GM10248 (cell line): ENCODE results near the gene MOGAT3.

Experiments used
- CTCF ChIA-PET: fragments of 300-600 bp; sonication (Branson Sonifier 250); formaldehyde crosslinking; extraction: SDS; loops from one replicate; lab custom pipeline; 2021; ENCODE audit warnings: antibody characterized with exemption; lab: Yijun Ruan, JAX
- POLR2A ChIA-PET: fragments of 350-650 bp; sonication (Branson Sonifier 250); formaldehyde crosslinking; extraction: SDS; loops from one replicate; lab custom pipeline; 2020; ENCODE audit warnings: antibody characterized with exemption; lab: Yijun Ruan, JAX
- DNase-seq: peaks from one replicate; pipeline ENCODE4 v3.0.0; 2012; ENCODE audit errors: extremely low spot score
- TF ChIP-seq, protein P1 (sequence below): IDR thresholded peaks from 2 replicates; pipeline ENCODE4 v1.5.1; 2012; ENCODE audit warnings: mild to moderate bottlenecking, low read depth; ENCODE audit errors: extremely low read depth, missing control alignments, control extremely low read depth

The MOGAT3 gene

GRCh38 chr7:101160910-101161309 lies 39.9 kb downstream of the MOGAT3 start:
- TF ChIP-seq, protein P1, sequence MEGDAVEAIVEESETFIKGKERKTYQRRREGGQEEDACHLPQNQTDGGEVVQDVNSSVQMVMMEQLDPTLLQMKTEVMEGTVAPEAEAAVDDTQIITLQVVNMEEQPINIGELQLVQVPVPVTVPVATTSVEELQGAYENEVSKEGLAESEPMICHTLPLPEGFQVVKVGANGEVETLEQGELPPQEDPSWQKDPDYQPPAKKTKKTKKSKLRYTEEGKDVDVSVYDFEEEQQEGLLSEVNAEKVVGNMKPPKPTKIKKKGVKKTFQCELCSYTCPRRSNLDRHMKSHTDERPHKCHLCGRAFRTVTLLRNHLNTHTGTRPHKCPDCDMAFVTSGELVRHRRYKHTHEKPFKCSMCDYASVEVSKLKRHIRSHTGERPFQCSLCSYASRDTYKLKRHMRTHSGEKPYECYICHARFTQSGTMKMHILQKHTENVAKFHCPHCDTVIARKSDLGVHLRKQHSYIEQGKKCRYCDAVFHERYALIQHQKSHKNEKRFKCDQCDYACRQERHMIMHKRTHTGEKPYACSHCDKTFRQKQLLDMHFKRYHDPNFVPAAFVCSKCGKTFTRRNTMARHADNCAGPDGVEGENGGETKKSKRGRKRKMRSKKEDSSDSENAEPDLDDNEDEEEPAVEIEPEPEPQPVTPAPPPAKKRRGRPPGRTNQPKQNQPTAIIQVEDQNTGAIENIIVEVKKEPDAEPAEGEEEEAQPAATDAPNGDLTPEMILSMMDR: no peak
- CTCF ChIA-PET: interaction anchor here (1.6 to 5.1 kb wide), 2 partner anchors 17 to 32 kb away, joined by 4 to 21 read pairs; no protein-coding TSS in a partner anchor
- no peak for DNase-seq
- POLR2A ChIA-PET: interaction anchor here (0.5 kb wide), 1 partner anchor 158 kb away, joined by 6 read pairs; no protein-coding TSS in a partner anchor

- no peak for DNase-seq
- ChIA-PET POLR2A (no interaction called here), CTCF (interaction anchor here (1.6 to 5.1 kb wide), 2 partner anchors 16 to 33 kb away, joined by 4 to 21 read pairs; no protein-coding TSS in a partner anchor)
- TF ChIP-seq, protein P1: no peak
Observed at GRCh38 chr7:101159696-101160674, 40.9 kb downstream of the MOGAT3 start.

GRCh38 chr7:101156866-101157589 lies 43.8 kb downstream of the MOGAT3 start:
- DNase-seq: no peak
- TF ChIP-seq, protein P1: no peak
- ChIA-PET CTCF (interaction anchor here (0.7 to 4.6 kb wide), 12 partner anchors 8 to 126 kb away, joined by 3 to 56 read pairs (median 4); partner anchors contain the start of gene VGF), POLR2A (no interaction called here)

GRCh38 chr7:101156277-101156676 lies 44.6 kb downstream of the MOGAT3 start:
- CTCF ChIA-PET: interaction anchor here (0.8 to 4.6 kb wide), 7 partner anchors 12 to 126 kb away, joined by 3 to 56 read pairs (median 3); no protein-coding TSS in a partner anchor
- no peak for DNase-seq
- POLR2A ChIA-PET: no interaction called here
- TF ChIP-seq, protein P1: no peak

GRCh38 chr7:101155303-101155702 lies 45.5 kb downstream of the MOGAT3 start:
- POLR2A ChIA-PET: no interaction called here

More at GRCh38 chr7:101155303-101155702, 45.5 kb downstream of the MOGAT3 start:
- CTCF ChIA-PET: interaction anchor here (0.6 to 4.6 kb wide), 5 partner anchors 11 to 89 kb away, joined by 3 to 56 read pairs (median 3); no protein-coding TSS in a partner anchor
- TF ChIP-seq, protein P1: no peak
- no peak for DNase-seq
